ENCODE measurements around the gene USP8.
"Not testable (repeated sequence)": the region's sequence is repeated elsewhere in the genome, so short reads cannot be mapped to it uniquely, and the experiment has no call there.

The USP8 gene

DNA sequence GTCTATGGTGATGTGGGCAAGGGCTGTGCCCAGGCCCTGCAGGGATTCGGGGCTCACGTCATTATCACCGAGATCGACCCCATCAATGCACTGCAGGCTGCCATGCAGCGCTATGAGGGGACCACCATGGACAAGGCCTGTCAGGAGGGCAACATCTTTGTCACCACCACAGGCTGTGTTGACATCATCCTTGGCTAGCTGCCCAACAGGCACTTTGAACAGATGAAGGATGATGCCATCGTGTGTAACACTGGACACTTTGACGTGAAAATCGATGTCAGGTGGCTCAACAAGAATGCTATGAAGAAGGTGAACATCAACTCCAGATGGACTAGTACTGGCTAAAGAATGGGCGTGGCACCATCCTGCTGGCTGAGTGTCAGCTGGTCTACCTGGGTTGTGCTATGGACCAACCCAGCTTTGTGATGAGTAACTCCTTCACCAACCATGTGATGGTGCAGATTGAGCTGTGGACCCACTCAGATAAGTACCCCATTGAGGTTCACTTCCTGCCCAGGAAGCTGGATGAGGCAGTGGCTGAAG is 6.1 kb upstream of the USP8 start:
- no peak overlapping the region for H3K4me3 Mint-ChIP-seq
- H3K9me3 Mint-ChIP-seq: no peaks in the 10 kb centered on the region
- no peaks in the 10 kb centered on the region for H3K36me3 Mint-ChIP-seq
- no peak overlapping the region for H3K27ac Mint-ChIP-seq
- ATAC-seq (replicated peaks) (no peak), DNase-seq (no peak)
- H3K4me1 Mint-ChIP-seq: no peaks in the 10 kb centered on the region
- no peaks in the 10 kb centered on the region for H3K27me3 Mint-ChIP-seq

DNA sequence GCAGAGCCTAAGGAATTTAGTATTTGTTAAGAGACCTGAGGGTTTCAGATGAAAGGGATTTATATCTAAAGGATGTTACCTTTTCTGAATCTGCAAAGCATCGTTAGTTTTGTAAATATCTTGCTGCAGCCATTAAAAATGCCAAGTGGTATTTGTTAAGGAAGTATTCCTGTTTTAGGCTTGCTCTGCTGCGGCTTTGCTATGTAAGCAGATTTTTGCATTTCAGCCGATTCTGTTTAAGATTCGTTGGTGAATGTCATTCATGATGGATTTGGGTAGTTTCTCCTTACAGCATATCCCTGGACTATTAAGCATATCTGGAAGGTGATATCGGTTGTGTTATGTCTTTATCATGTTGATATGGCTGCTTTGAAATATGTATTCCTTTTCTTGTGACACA is 1.0 kb downstream of the USP8 start:
- peaks cover 11 to 23% of the 10 kb centered on the region in 2 donors for H3K4me1 Mint-ChIP-seq

DNA sequence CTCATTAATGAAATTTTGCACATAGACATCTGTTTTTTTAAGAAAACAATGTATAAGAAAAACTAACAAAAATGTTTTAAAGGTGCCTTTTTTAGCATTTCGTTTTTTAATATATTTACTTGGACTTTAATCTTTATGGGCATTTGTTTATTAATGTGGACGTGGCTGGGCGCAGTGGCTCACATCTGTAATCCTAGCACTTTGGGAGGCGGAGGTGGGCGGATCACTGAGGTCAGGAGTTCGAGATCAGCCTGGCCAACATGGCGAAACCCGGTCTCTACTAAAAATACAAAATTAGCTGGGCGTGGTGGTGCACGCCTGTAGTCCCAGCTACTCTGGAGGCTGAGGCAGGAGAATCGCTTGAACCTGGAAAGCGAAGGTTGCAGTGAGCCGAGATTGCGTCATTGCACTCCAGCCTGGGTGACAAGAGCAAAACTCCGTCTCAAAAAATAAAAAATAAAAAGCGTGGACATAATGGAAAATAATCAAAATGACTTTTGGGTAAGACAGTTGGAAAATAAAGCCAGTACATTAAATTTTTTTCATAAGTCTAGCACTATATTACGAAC is 1.6 kb downstream of the USP8 start:
- Mint-ChIP-seq H3K4me3 (peak overlapping the region; percentile 71 to 92), H3K36me3 (peaks cover 5 to 19% of the 10 kb centered on the region in 2 donors), H3K4me1 (peaks cover 11 to 28% of the 10 kb centered on the region in 2 donors)
- H3K27ac Mint-ChIP-seq; H3K9me3 Mint-ChIP-seq; ATAC-seq (replicated peaks); H3K27me3 Mint-ChIP-seq; DNase-seq: not testable (repeated sequence)

More for the DNA sequence above, 1.0 kb downstream of the USP8 start:
- Mint-ChIP-seq H3K36me3 (peaks cover 5 to 19% of the 10 kb centered on the region in 2 donors), H3K4me3 (peak overlapping the region; percentile 92 to 99), H3K27me3 (no peaks in the 10 kb centered on the region), H3K27ac (peak overlapping the region; percentile 99), H3K9me3 (no peaks in the 10 kb centered on the region)
- no peak for DNase-seq
- ATAC-seq (replicated peaks): no peak

DNA sequence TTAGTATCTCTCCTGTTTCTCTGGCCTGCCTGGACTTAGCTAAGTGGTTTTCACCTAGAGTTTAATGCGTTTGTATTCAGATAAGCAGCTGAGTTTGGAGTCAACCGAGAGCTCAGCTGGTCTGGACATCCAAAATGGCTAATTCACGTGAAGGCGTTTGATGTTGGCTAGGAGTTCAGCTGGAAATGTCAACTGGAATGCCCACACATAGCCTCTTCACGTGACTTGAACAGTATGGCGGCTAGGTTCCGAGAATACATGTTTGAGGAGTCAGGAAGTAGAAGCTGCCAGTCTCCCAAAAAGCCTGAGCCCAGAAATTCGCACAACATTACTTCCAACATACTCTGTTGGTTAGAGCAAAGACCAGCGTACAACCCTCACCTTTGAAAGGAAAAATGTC is 2.2 kb downstream of the USP8 start:
- peak overlapping the region in 1 of 2 donors; percentile 46 for H3K4me3 Mint-ChIP-seq
- DNase-seq (no peak), ATAC-seq (replicated peaks) (no peak)
- no peaks in the 10 kb centered on the region for H3K9me3 Mint-ChIP-seq
- peaks cover 5 to 23% of the 10 kb centered on the region in 2 donors for H3K36me3 Mint-ChIP-seq
- no peak overlapping the region for H3K27ac Mint-ChIP-seq
- H3K27me3 Mint-ChIP-seq: no peaks in the 10 kb centered on the region
- peaks cover 15 to 32% of the 10 kb centered on the region in 2 donors for H3K4me1 Mint-ChIP-seq

DNA sequence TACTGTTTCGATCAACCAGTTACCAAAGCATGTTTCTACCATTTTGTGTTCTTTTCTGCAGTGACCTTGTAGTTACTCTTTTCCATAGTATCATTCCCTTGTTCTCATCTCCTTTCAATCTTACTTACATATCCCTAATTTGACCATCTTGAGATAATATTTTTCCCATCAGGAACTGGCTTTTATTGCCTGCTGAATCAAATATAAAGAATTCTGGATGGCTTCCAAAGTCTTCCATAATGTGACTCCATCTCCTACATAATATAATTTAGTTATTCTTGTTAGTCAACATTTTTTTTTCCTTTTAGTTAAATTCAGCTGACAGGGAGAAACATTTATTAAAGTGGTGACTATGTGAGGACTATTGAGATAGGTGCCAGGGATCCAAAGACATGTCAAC is 7.0 kb downstream of the USP8 start:
- H3K27me3 Mint-ChIP-seq: no peaks in the 10 kb centered on the region
- ATAC-seq (replicated peaks): no peak
- no peak overlapping the region for H3K27ac Mint-ChIP-seq
- H3K36me3 Mint-ChIP-seq: peaks cover 20 to 38% of the 10 kb centered on the region in 2 donors
- peaks cover 23 to 42% of the 10 kb centered on the region in 2 donors for H3K4me1 Mint-ChIP-seq
- no peak overlapping the region for H3K4me3 Mint-ChIP-seq
- H3K9me3 Mint-ChIP-seq: no peaks in the 10 kb centered on the region
- DNase-seq: no peak

DNA sequence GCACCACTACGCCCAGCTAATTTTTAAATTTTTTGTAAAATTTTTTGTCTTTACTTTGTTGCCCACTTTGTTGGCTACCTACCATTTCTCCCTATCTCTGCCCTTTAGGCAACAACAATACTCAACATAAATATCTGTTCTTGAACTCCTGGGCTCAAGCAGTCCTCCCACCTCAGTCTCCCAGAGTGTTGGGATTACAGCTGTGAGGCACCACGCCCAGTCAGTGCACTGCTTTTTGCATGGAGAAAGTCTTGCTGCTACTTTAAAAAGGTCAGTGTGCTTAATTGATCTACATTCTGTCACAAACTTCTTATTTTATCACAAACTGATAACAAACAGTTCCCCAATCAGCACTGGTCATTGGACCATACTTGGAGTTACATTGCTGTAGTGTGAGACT is 8.0 kb downstream of the USP8 start:
- H3K9me3 Mint-ChIP-seq: no peaks in the 10 kb centered on the region
- H3K4me3 Mint-ChIP-seq: no peak overlapping the region
- no peaks in the 10 kb centered on the region for H3K27me3 Mint-ChIP-seq
- H3K4me1 Mint-ChIP-seq: peaks cover 18 to 34% of the 10 kb centered on the region in 2 donors
- DNase-seq: no peak
- ATAC-seq (replicated peaks): no peak
- H3K27ac Mint-ChIP-seq: peak overlapping the region; percentile 26
- peaks cover 15 to 29% of the 10 kb centered on the region in 2 donors for H3K36me3 Mint-ChIP-seq

DNA sequence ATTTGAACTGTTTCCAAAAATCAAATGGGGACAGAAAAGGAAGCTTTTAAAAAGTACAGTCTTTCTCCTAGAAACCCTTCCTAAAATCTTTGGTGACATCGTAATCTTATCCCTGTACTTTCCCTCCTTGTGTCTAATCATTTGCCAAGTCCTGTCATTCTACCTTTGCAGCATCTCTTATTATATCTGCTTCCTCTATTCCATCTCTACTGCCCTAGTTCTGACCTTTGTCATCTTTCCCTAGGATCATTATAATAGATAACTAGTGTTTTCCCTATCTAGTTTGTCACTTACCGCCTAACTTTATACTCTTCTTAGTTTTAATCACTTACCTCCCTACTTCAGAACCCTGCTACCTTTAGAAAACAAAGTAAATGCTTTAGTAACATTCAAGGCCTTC is 11.6 kb downstream of the USP8 start:
- peak overlapping the region in 1 of 2 donors; percentile 5 for H3K4me3 Mint-ChIP-seq
- peaks cover 21 to 33% of the 10 kb centered on the region in 2 donors for H3K4me1 Mint-ChIP-seq
- DNase-seq: no peak
- peaks cover 21 to 36% of the 10 kb centered on the region in 2 donors for H3K36me3 Mint-ChIP-seq
- ATAC-seq (replicated peaks): peak; percentile 74 to 95
- H3K27me3 Mint-ChIP-seq: no peaks in the 10 kb centered on the region
- H3K27ac Mint-ChIP-seq: peak overlapping the region; percentile 32
- H3K9me3 Mint-ChIP-seq: no peaks in the 10 kb centered on the region

DNA sequence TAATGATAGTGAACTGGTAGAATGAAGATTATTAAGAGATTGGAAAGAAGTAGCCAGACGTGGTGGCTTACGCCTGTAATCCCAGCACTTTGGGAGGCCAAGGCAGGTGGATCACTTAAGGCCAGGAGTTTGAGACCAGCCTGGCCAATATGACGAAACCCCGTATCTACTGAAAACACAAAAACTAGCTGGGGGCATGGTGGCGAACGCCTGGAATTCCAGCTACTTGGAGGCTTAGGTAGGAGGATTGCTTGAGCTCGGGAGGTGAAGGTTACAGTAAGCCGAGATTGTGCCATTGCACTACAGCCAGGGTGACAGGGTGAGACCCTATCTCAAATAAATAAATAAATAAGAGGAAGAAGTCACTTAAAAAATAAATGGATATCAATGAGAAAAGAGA is 14.0 kb downstream of the USP8 start:
- H3K4me3 Mint-ChIP-seq: no peak overlapping the region
- DNase-seq: no peak
- H3K9me3 Mint-ChIP-seq: no peaks in the 10 kb centered on the region
- H3K27ac Mint-ChIP-seq: no peak overlapping the region
- ATAC-seq (replicated peaks): no peak
- H3K4me1 Mint-ChIP-seq: peaks cover 12 to 20% of the 10 kb centered on the region in 2 donors
- peaks cover 24 to 35% of the 10 kb centered on the region in 2 donors for H3K36me3 Mint-ChIP-seq
- no peaks in the 10 kb centered on the region for H3K27me3 Mint-ChIP-seq

DNA sequence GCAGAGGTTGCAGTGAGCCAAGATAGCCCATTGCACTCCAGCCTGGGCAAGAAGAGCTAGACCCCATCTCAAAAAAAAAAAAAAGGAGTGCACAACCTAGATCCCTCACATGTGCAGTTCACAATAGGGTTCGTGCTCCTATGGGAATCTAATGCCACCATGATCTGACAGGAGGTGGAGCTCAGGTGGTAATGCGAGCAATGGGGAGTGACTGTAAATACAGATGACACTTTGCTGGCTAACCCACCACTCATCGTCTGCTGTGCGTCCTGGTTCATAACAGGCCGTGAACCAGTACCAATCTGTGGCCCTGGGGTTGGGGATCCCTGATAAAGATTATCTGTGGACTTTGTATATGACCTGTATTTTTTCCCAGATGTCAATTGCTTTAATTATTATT is 16.7 kb downstream of the USP8 start:
- DNase-seq: no peak
- no peak for ATAC-seq (replicated peaks)
- peaks cover 14 to 33% of the 10 kb centered on the region in 2 donors for H3K4me1 Mint-ChIP-seq
- H3K27me3 Mint-ChIP-seq: no peaks in the 10 kb centered on the region
- no peak overlapping the region for H3K4me3 Mint-ChIP-seq
- no peaks in the 10 kb centered on the region for H3K9me3 Mint-ChIP-seq
- H3K27ac Mint-ChIP-seq: peak overlapping the region; percentile 56
- H3K36me3 Mint-ChIP-seq: peaks cover 31 to 41% of the 10 kb centered on the region in 2 donors

DNA sequence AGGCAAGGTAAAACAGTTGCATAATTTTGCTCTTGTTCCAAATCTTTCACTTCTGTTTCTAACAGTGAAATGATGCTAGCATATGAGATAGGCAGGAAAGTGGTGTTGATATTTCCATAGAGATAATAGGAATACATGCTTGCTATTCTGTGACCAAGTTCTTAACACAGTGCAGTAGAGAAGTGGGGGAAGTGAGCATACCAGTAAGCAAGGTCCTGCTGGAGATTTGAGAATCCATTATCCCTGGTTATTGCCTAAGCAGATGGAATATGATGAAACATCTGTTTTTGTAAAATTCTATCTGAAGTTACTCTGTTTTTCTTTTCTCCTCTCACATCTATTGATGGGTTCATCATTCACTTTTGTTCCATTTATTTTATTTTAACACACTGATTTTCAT is 28.7 kb downstream of the USP8 start:
- no peak overlapping the region for H3K4me3 Mint-ChIP-seq
- H3K27me3 Mint-ChIP-seq: no peaks in the 10 kb centered on the region
- ATAC-seq (replicated peaks): peak in 1 of 2 donors; percentile 61
- H3K4me1 Mint-ChIP-seq: peaks cover 12 to 35% of the 10 kb centered on the region in 2 donors
- H3K9me3 Mint-ChIP-seq: no peaks in the 10 kb centered on the region
- H3K36me3 Mint-ChIP-seq: peaks cover 30 to 43% of the 10 kb centered on the region in 2 donors
- DNase-seq: no peak
- H3K27ac Mint-ChIP-seq: no peak overlapping the region

DNA sequence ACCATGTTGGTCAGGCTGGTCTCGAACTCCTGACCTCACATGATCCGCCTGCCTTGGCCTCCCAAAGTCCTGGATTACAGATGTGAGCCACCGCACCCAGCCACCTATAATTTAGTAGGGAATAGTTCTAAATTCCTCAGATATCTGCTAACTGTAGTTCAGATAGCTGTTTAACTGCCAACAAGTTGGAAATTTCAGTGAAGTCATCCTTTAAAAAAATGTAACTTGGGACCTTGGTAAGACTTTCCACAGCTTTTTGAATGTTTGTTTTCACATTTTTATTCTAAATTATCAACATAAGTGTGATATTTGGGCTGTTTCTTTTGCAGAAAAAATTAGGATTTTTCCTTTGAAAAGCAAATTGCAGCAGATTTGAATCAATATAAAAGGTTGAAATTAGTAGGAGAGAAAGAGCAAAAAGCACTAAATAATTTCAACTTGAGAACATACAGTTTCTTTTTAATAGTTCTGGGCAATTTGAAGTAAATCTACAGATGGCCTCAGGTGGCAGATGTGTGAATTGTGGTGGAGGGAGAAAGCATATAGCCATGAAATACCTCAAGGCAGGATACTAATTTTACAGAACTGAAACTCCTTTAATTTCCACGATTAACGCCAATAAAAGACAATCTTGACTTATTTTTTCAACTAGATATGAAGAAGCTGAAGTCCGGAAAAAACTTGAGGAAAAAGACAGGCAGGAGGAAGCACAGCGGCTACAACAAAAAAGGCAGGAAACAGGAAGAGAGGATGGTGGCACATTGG is 34.3 kb downstream of the USP8 start:
- DNase-seq: no peak
- Mint-ChIP-seq H3K36me3 (peaks cover 44 to 52% of the 10 kb centered on the region in 2 donors), H3K27me3 (no peaks in the 10 kb centered on the region), H3K27ac (peak overlapping the region; percentile 75), H3K4me3 (no peak overlapping the region), H3K4me1 (peaks cover 17 to 41% of the 10 kb centered on the region in 2 donors), H3K9me3 (no peaks in the 10 kb centered on the region)
- ATAC-seq (replicated peaks): peak; percentile 38 to 55

DNA sequence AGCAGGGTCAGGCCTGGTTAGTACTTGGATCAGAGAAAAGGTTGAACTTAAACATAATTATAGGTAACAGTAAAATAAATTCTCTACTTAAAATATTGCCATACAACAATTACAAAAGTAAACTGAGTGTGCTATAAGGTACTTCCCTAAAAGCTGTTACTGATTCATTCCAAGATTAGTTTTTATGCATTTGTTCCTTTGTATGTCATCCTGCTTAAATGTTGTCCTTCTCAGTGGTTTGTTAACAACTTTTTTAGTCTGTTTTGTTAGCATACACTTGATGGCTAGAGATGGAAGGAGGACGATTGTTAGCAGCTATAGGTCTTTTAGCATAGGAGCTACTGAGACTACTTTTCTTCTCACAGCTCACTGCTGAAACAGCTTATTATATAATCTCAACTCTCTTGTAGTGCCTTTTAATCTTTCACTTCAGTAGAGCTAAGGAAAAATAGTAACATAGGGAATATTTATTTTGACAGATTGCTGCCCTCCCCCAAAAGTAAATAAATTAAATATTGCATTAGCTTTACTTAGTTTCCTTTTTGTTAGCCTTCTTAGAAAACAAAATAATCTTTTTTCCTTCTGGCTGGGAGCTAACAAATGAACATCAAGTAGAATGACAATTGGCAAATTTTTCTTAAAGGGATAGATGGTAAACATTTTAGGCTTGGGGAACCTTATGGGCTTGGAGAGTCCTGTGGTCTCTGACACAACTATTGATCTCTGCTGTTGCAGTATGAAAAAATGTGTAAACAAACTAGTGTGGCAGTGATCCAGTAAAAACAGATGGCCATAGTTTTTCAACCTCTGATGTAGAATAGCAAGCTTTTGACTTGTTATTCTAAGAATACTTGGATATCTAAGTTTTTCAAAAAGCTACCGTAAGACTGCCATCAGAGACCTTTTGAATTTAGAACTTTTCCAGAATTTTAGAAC is 39.5 kb downstream of the USP8 start:
- DNase-seq (no peak), ATAC-seq (replicated peaks) (peak; percentile 91)
- H3K27me3 Mint-ChIP-seq: no peaks in the 10 kb centered on the region
- peak overlapping the region in 1 of 2 donors; percentile 49 for H3K4me3 Mint-ChIP-seq
- peak overlapping the region; percentile 88 for H3K27ac Mint-ChIP-seq
- peaks cover 15 to 41% of the 10 kb centered on the region in 2 donors for H3K4me1 Mint-ChIP-seq
- no peaks in the 10 kb centered on the region for H3K9me3 Mint-ChIP-seq
- H3K36me3 Mint-ChIP-seq: peaks cover 28 to 53% of the 10 kb centered on the region in 2 donors

DNA sequence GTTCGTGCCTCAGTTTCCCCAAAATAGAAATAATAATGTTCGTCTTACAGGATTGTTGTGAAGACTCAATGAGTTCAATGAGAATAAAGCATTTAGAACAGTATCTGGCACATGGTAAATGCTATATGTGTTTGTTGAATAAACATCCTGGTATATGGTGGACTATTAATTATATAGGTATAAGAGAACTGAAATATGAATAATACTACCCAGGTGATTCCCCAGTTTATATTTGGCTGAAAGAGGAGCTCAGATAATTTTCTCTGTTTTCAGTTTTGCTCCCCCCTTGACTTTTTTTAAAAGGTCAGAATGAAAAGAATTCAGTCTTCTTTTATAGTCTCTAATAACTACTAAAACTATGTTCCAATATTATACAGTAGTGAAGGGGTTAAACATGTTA is 46.9 kb downstream of the USP8 start:
- Mint-ChIP-seq H3K4me1 (peaks cover 11 to 19% of the 10 kb centered on the region in 2 donors), H3K4me3 (peak overlapping the region in 1 of 2 donors; percentile 32), H3K9me3 (no peaks in the 10 kb centered on the region), H3K36me3 (peaks cover 35 to 52% of the 10 kb centered on the region in 2 donors), H3K27me3 (no peaks in the 10 kb centered on the region), H3K27ac (no peak overlapping the region)
- DNase-seq (no peak), ATAC-seq (replicated peaks) (peak; percentile 67 to 79)

DNA sequence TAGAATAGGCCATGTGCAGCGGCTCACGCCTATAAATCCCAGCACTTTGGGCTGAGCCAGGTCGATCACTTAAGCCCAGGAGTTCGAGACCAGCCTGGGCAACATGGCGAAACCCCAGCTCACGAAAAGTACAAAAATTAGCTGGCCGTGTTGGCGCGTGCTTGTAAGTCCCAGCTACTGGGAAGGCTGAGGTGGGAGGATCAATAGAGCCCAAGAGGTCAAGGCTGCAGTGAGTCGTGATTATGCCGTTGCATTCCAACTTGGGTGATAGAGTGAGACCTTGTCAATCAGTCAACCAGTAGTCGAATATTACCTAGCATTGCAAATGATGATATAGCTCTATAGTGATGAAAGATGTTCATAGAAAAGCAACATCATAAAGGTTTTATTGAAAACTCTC is 51.9 kb downstream of the USP8 start:
- no peak for ATAC-seq (replicated peaks)
- Mint-ChIP-seq H3K27me3 (no peaks in the 10 kb centered on the region), H3K36me3 (peaks cover 34 to 50% of the 10 kb centered on the region in 2 donors), H3K4me1 (peaks cover 14 to 21% of the 10 kb centered on the region in 2 donors), H3K9me3 (peaks cover 0 to 5% of the 10 kb centered on the region in 2 donors), H3K4me3 (no peak overlapping the region), H3K27ac (no peak overlapping the region)
- no peak for DNase-seq
